GM12878 (cell line): ENCODE measurements around the gene GDF15. TPM values are rescaled to one million over a fixed set of nuclear protein-coding genes. Genes with fewer than 3 reads are reported as not detected.

Experiments
- ATF3 ChIP-seq: IDR thresholded peaks from 2 replicates; pipeline ENCODE4 v1.6.1; 2011; ENCODE audit warnings: low read depth, mild to moderate bottlenecking, low read length, moderate library complexity, borderline replicate concordance; ENCODE audit errors: extremely low read depth
- CBFB ChIP-seq: IDR thresholded peaks from 2 replicates; pipeline ENCODE4 v1.6.1; 2016; ENCODE audit warnings: antibody characterized with exemption, low read depth
- CBX5 ChIP-seq: sonication (generic); IDR thresholded peaks from 2 replicates; pipeline ENCODE4 v1.6.1; 2016; ENCODE audit warnings: low read depth, moderate library complexity, mild to moderate bottlenecking, inconsistent platforms
- CEBPZ ChIP-seq: fragments of 150-350 bp; IDR thresholded peaks from 2 replicates; pipeline ENCODE4 v1.6.1; 2016; ENCODE audit warnings: low read depth, low read length
- DPF2 ChIP-seq: fragments of 450-650 bp; IDR thresholded peaks from 2 replicates; pipeline ENCODE4 v1.6.1; 2017; ENCODE audit warnings: mild to moderate bottlenecking
- E2F4 ChIP-seq: IDR thresholded peaks from 2 replicates; pipeline ENCODE4 v1.6.1; 2012; ENCODE audit warnings: low read depth, low read length, improper control_type of control experiment
- E2F8 ChIP-seq: fragments of 450-650 bp; IDR thresholded peaks from 2 replicates; pipeline ENCODE4 v1.6.1; 2018; ENCODE audit warnings: mild to moderate bottlenecking, low read depth, moderate library complexity; ENCODE audit not compliant: partially characterized antibody
- HDGF ChIP-seq: fragments of 450-650 bp; IDR thresholded peaks from 2 replicates; pipeline ENCODE4 v1.6.1; 2016; ENCODE audit warnings: antibody characterized with exemption
- IKZF1 ChIP-seq: fragments of 450-650 bp; conservative IDR thresholded peaks from 2 replicates; pipeline ENCODE4 v1.6.1; 2017; ENCODE audit warnings: antibody characterized with exemption, mild to moderate bottlenecking
- JUND ChIP-seq: IDR thresholded peaks from 2 replicates; pipeline ENCODE4 v1.6.1; 2012; ENCODE audit warnings: low read depth, mild to moderate bottlenecking, low read length, improper control_type of control experiment, moderate library complexity
- KDM1A ChIP-seq: fragments of 200-600 bp; sonication (generic); IDR thresholded peaks from 2 replicates; pipeline ENCODE4 v1.6.1; 2016; ENCODE audit warnings: borderline replicate concordance
- NFXL1 ChIP-seq: fragments of 450-650 bp; IDR thresholded peaks from 2 replicates; pipeline ENCODE4 v1.6.1; 2017; ENCODE audit warnings: antibody characterized with exemption, mild to moderate bottlenecking, borderline replicate concordance
- NR2F1 ChIP-seq: fragments of 450-650 bp; conservative IDR thresholded peaks from 2 replicates; pipeline ENCODE4 v1.6.1; 2017; ENCODE audit warnings: mild to moderate bottlenecking
- POLR2AphosphoS5 ChIP-seq: IDR thresholded peaks from 2 replicates; pipeline ENCODE4 v1.6.1; 2011; ENCODE audit warnings: mild to moderate bottlenecking, low read length, inconsistent platforms
- RCOR1 ChIP-seq: conservative IDR thresholded peaks from 2 replicates; pipeline ENCODE4 v1.6.1; 2012; ENCODE audit warnings: low read depth, low read length, improper control_type of control experiment
- RUNX3 ChIP-seq: IDR thresholded peaks from 2 replicates; pipeline ENCODE4 v1.6.1; 2012; ENCODE audit warnings: low read length, inconsistent platforms
- SMAD5 ChIP-seq: IDR thresholded peaks from 2 replicates; pipeline ENCODE4 v1.6.1; 2016; ENCODE audit warnings: antibody characterized with exemption, low read depth
- SUZ12 ChIP-seq: fragments of 200-600 bp; sonication (generic); IDR thresholded peaks from one replicate; pipeline ENCODE4 v1.6.1; 2018; ENCODE audit warnings: antibody characterized with exemption, mild to moderate bottlenecking; ENCODE audit not compliant: unreplicated experiment
- ZBTB40 ChIP-seq: fragments of 450-650 bp; IDR thresholded peaks from 2 replicates; pipeline ENCODE4 v1.6.1; 2016; ENCODE audit warnings: mild to moderate bottlenecking, moderate library complexity, borderline replicate concordance
- polyA plus RNA-seq, 11 experiments: library from polyadenylated mRNA; depleted of rRNA in 4 of 11; unstranded in 6 of 11; stranded (reverse) in 5 of 11; fragments of >200 nt; fragmentation: Nextera tagmentation in 4 of 11; fragmentation: Illumina TruSeq in 1 of 11; extraction: Ambion mirVana in 4 of 11; extraction: Trizol in 1 of 11; gene quantifications; 1 replicate in 1 of 11; 2 replicates in 10 of 11; pipeline versions ENCODE4 v1.2.1 to v1.2.3, GENCODE V29; 2011 to 2016; ENCODE audit warnings: inconsistent platforms in 2 of 11, missing spikeins in 2 of 11, low read depth in 1 of 11
- total RNA-seq, 4 experiments: library from RNA; depleted of rRNA in 3 of 4; stranded (reverse); fragments of >200 nt in 3 of 4; fragmentation: Illumina TruSeq in 1 of 4; extraction: Trizol in 1 of 4; gene quantifications; 2 replicates each; pipeline versions ENCODE4 v1.2.1 to v1.2.3, GENCODE V29; 2013 to 2021

Gene GDF15
- total and polyA plus RNA-seq, 10 of the 15 experiments (the other 5 are each of a cell fraction or from before 2014, with no cell fraction given): 0.11 to 3.6 (median 1.6) TPM; not detected in 1

- TF ChIP-seq CEBPZ (no peak), JUND (no peak; the same call in 1 of the 2 replicates), DPF2 (no peak; the same call in 1 of the 2 replicates), POLR2AphosphoS5 (no peak), ATF3 (no peak), NR2F1 (peak; percentile 55; the same call in 1 of the 2 replicates), CBX5 (no peak), E2F8 (no peak), IKZF1 (peak; percentile 71; the same call in 1 of the 2 replicates), SMAD5 (no peak), E2F4 (no peak), ZBTB40 (no peak; the same call in 1 of the 2 replicates), HDGF (no peak), RUNX3 (peak; percentile 88), RCOR1 (0 out of 2 replicates have a peak, but pooled peaks have one; percentile 37), KDM1A (no peak), SUZ12 (no peak), CBFB (peak; percentile 65; the same call in 1 of the 2 replicates), NFXL1 (no peak)
Observed at GRCh38 chr19:18408053-18408476, 22.1 kb downstream of the GDF15 start (continued).
